Stomach (tissue), 9 donors: Measurements from ENCODE around the gene FRMD8. TPM values are rescaled to one million over a fixed set of nuclear protein-coding genes. Genes with fewer than 3 reads are reported as not detected.
A peak's percentile ranks its signal among the peaks of the same experiment; 100 is the strongest.

Experiments
- DNase-seq, 2 donors: peaks; one replicate each; pipeline versions ENCODE4 v3.0.0 to v3.0.0-alpha.2; 2013 to 2019
- H3K27ac ChIP-seq, 5 donors: fragments of 200-600 bp in 4 of 5; sonication (generic) in 4 of 5; one replicate each; pipeline ENCODE4 v1.5.1; 2013 to 2019; ENCODE audit warnings: mild to moderate bottlenecking in 1 of 5, moderate library complexity in 1 of 5
- H3K27me3 ChIP-seq, 3 donors: fragments of 200-600 bp; sonication (generic); one replicate each; pipeline ENCODE4 v1.5.1; 2017 to 2019; ENCODE audit warnings: mixed run types in 1 of 3
- H3K36me3 ChIP-seq, 4 donors: fragments of 200-600 bp; sonication (generic); 1 replicate in 3 of 4; 2 replicates in 1 of 4; pipeline ENCODE4 v1.5.1; 2016 to 2019
- H3K4me1 ChIP-seq, 4 donors: fragments of 200-600 bp; sonication (generic); one replicate each; pipeline ENCODE4 v1.5.1; 2016 to 2019
- H3K4me3 ChIP-seq, 4 donors: fragments of 200-600 bp; sonication (generic) in 3 of 4; one replicate each; pipeline ENCODE4 v1.5.1; 2016 to 2019; ENCODE audit warnings: mild to moderate bottlenecking in 1 of 4
- H3K9me3 ChIP-seq, 4 donors: fragments of 200-600 bp; sonication (generic); one replicate each; pipeline ENCODE4 v1.5.1; 2016 to 2019
- EP300 ChIP-seq: sonication (generic); formaldehyde crosslinking; IDR thresholded peaks from one replicate; pipeline ENCODE4 v1.6.1; 2017; ENCODE audit warnings: antibody characterized with exemption
- POLR2A ChIP-seq, 4 donors: fragments of 450-650 bp; IDR thresholded peaks; one replicate each; pipeline ENCODE4 v1.6.1; 2016; ENCODE audit warnings: antibody characterized with exemption in 4 of 4, control low read depth in 2 of 4, mild to moderate bottlenecking in 1 of 4, moderate library complexity in 1 of 4
- POLR2AphosphoS5 ChIP-seq, 3 donors: sonication (generic); formaldehyde crosslinking; IDR thresholded peaks; one replicate each; pipeline ENCODE4 v1.6.1; 2016; ENCODE audit warnings: antibody characterized with exemption in 3 of 3
- WGBS, 5 donors: extraction: QIAGEN DNeasy Blood & Tissue Kit in 3 of 5; methylation state at CpG; one replicate each; pipeline versions ENCODE4 v1.1.5 to v1.1.7; 2013 to 2018; 5-methylcytosine and 5-hydroxymethylcytosine counted together
- intact Hi-C: fragments of 100-400 bp; cut with DNase I; formaldehyde crosslinking; loops from one replicate; pipeline ENCODE4 v1.15.1; 2023; ENCODE audit warnings: low total_unique reads
- polyA plus RNA-seq, 3 donors: library from polyadenylated mRNA; stranded (reverse); fragments of 200-250 nt; gene quantifications; one replicate each; pipeline ENCODE4 v1.2.3, GENCODE V29; 2013
- total RNA-seq, 5 donors: library from RNA; depleted of rRNA; stranded (reverse); fragments of >200 nt; gene quantifications; one replicate each; pipeline versions ENCODE4 v1.1.0 to v1.2.3, GENCODE V29; 2014 to 2016
- TF ChIP-seq, protein P1 (sequence below), 7 experiments: fragments of 450-650 bp in 4 of 7; fragments of 200-600 bp in 3 of 7; sonication (generic) in 3 of 7; IDR thresholded peaks; one replicate each; pipeline ENCODE4 v1.5.1; 2016 to 2019; ENCODE audit warnings: antibody characterized with exemption in 7 of 7, control low read depth in 2 of 7, mild to moderate bottlenecking in 1 of 7
- donor health status: healthy with polysubstance abuse.
- donor health status: Bipolar disorder and iron deficiency.
- donor health status: healthy.

The FRMD8 gene
- total and polyA plus RNA-seq, 8 donors, result 9.3 to 340 (median 20.8) TPM

DNA sequence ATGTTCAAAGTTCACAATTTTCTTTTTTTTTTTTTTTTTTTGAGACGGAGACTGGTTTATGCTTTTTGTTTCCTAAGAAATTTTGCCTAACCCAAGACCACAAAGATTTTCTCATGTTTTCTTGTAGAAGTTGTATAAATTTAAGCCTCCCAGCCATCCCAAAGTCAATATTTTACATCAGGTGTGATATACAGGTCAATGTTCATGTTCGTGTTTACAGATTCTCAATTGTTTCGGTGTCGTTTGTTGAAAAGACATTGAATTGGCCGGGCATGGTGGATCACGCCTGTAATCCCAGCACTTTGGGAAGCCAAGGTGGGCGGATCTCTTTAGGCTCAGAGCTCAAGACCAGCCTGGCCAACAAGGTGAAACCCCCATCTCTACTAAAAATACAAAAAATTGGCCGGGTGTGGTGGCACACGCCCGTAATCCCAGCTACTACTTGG is 15.4 kb downstream of the FRMD8 start:
- Histone ChIP-seq H3K4me1 (peaks cover 0 to 15% (median 3%) of the 10 kb centered on the region in 4 donors), H3K9me3 (no peaks in the 10 kb centered on the region), H3K27me3 (no peaks in the 10 kb centered on the region), H3K36me3 (peaks cover 63 to 97% (median 95%) of the 10 kb centered on the region in 4 donors), H3K4me3 (no peak overlapping the region), H3K27ac (no peak overlapping the region)
- intact Hi-C loops, result no loop called here
- 69 to 80% (median 72%) methylated on average over 10 of the region's 10 CpGs for WGBS, 5 donors
- no peak for TF ChIP-seq EP300
- no peak for TF ChIP-seq POLR2AphosphoS5 (IDR thresholded peaks at IDR 0.05)
- no peak for TF ChIP-seq POLR2A (IDR thresholded peaks at IDR 0.05)
- TF ChIP-seq, protein P1, sequence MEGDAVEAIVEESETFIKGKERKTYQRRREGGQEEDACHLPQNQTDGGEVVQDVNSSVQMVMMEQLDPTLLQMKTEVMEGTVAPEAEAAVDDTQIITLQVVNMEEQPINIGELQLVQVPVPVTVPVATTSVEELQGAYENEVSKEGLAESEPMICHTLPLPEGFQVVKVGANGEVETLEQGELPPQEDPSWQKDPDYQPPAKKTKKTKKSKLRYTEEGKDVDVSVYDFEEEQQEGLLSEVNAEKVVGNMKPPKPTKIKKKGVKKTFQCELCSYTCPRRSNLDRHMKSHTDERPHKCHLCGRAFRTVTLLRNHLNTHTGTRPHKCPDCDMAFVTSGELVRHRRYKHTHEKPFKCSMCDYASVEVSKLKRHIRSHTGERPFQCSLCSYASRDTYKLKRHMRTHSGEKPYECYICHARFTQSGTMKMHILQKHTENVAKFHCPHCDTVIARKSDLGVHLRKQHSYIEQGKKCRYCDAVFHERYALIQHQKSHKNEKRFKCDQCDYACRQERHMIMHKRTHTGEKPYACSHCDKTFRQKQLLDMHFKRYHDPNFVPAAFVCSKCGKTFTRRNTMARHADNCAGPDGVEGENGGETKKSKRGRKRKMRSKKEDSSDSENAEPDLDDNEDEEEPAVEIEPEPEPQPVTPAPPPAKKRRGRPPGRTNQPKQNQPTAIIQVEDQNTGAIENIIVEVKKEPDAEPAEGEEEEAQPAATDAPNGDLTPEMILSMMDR (IDR thresholded peaks at IDR 0.05), result no peak
- DNase-seq, result no peak

DNA sequence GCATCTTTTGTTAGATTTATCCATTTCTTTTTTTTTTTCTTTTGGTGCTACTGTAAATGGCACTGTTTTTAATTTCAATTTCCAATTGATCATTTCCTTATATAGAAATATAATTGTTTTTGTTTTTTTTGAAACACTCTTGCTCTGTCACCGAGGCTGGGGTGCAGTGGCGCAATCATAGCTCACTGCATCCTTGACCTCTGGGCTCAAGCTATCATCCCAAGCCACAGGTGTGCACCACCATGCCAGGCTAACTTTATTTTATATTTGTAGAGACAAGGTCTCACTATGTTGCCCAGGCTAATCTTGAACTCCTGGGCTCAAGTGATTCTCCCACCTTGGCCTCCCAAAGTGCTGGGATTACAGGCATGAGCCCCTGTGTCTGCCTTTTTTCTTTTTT is 16.4 kb downstream of the FRMD8 start:
- no peak overlapping the region for H3K4me3 ChIP-seq
- H3K4me1 ChIP-seq, result peaks cover 0 to 15% (median 3%) of the 10 kb centered on the region in 4 donors
- no peak for DNase-seq
- WGBS, 5 donors, result 78 to 91% (median 90%) methylated on average over 2 of the region's 2 CpGs
- TF ChIP-seq POLR2AphosphoS5 (IDR thresholded peaks at IDR 0.05) (no peak), EP300 (no peak), POLR2A (IDR thresholded peaks at IDR 0.05) (no peak)
- TF ChIP-seq, protein P1 (IDR thresholded peaks at IDR 0.05), result no peak
- no peaks in the 10 kb centered on the region for H3K9me3 ChIP-seq
- intact Hi-C loops, result no loop called here
- no peaks in the 10 kb centered on the region for H3K27me3 ChIP-seq
- H3K36me3 ChIP-seq, result peaks cover 63 to 97% (median 95%) of the 10 kb centered on the region in 4 donors
- peak overlapping the region in 1 of 5 donors; percentile 62 for H3K27ac ChIP-seq

DNA sequence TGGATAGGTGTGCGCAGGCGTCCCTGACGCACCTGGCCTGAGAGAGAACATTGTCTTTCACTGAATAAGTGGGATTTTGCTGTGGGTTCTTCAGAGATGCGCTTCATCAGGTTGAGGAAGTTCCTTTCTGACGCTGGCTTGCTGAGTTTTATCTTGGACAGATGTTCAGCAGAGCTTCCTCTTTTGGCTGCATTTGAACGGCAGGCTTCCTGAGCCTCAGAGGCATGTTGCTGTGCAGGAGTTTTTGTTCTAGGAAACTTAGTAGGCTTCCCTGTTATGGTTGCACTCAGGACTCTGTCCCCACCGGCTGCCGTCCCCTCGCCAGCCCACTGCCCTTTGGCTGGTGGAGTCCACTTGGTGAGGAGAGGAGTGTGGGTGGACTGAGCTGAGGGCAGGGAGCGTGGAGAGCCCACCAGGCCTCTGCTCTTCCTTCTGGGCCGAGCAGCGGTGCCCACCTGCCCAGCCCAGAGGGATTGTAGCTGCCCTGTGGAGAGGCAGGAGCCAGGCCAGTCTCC is 17.2 kb downstream of the FRMD8 start:
- peaks cover 0 to 15% (median 3%) of the 10 kb centered on the region in 4 donors for H3K4me1 ChIP-seq
- 73 to 83% (median 76%) methylated on average over 9 to 12 of the region's 12 CpGs for WGBS, 5 donors
- H3K36me3 ChIP-seq, result peaks cover 66 to 97% (median 95%) of the 10 kb centered on the region in 4 donors
- no peaks in the 10 kb centered on the region for H3K27me3 ChIP-seq
- intact Hi-C loops, result no loop called here
- no peaks in the 10 kb centered on the region for H3K9me3 ChIP-seq
- H3K4me3 ChIP-seq, result no peak overlapping the region
- H3K27ac ChIP-seq, result peak overlapping the region; percentile 20 to 62 (median 53)
- DNase-seq, result peak in 1 of 2 donors; percentile 54
- TF ChIP-seq POLR2AphosphoS5 (IDR thresholded peaks at IDR 0.05), result no peak
- TF ChIP-seq POLR2A (IDR thresholded peaks at IDR 0.05), result no peak
- no peak for TF ChIP-seq EP300
- TF ChIP-seq, protein P1 (IDR thresholded peaks at IDR 0.05), result no peak

DNA sequence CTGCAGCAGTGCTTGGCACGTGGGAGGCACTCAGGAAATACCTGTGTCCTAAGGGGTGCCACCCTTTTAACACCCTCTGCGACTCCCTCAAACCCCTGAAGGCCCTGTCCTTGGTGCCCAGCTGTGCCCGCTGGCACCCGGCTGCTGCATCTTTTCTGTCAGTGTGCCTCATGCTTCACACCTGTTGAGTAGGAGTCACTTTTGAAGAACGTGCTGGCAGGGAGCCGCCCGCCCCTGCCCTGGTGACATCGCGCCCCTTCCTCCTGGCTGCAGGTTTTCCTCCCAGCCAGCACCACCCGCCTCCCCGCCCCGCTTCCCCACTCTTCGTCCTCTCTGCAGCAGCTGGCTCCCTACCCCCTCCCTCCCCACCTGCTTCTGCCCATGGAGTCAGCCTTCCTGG is 17.8 kb downstream of the FRMD8 start:
- no peak overlapping the region for H3K4me3 ChIP-seq
- WGBS, 5 donors, result 72 to 85% (median 79%) methylated on average over 12 to 13 of the region's 13 CpGs
- TF ChIP-seq POLR2A (IDR thresholded peaks at IDR 0.05) (no peak), POLR2AphosphoS5 (IDR thresholded peaks at IDR 0.05) (no peak), EP300 (no peak)
- TF ChIP-seq, protein P1 (IDR thresholded peaks at IDR 0.05), result no peak
- no peak for DNase-seq
- H3K36me3 ChIP-seq, result peaks cover 69 to 97% (median 95%) of the 10 kb centered on the region in 4 donors
- H3K27me3 ChIP-seq, result no peaks in the 10 kb centered on the region
- peak overlapping the region in 4 of 5 donors; percentile 40 to 62 (median 56) for H3K27ac ChIP-seq
- intact Hi-C loops, result no loop called here
- H3K9me3 ChIP-seq, result no peaks in the 10 kb centered on the region
- H3K4me1 ChIP-seq, result peaks cover 0 to 15% (median 3%) of the 10 kb centered on the region in 4 donors
